Effector memory CD4-positive, alpha-beta T cell (primary cell): ENCODE data around the gene CCDC28B.

ENCODE experiments used
- DNase-seq, 3 donors: peaks; one replicate each; pipeline ENCODE4 v3.0.0-alpha.2; 2020
- H3K27ac ChIP-seq: 2 replicates; pipeline ENCODE4 v1.7.0; 2013; ENCODE audit warnings: mild to moderate bottlenecking, low read length, moderate library complexity; ENCODE audit not compliant: insufficient read depth, poor library complexity, severe bottlenecking
- H3K27me3 ChIP-seq: replicated peaks from 2 replicates; pipeline ENCODE4 v1.7.0; 2013; ENCODE audit warnings: mild to moderate bottlenecking, low read length; ENCODE audit not compliant: insufficient read depth, control insufficient read depth, poor library complexity, severe bottlenecking
- H3K36me3 ChIP-seq: 2 replicates; pipeline ENCODE4 v1.7.0; 2013; ENCODE audit warnings: mild to moderate bottlenecking, low read length, moderate library complexity; ENCODE audit not compliant: control insufficient read depth, insufficient read depth
- H3K4me1 ChIP-seq: 2 replicates; pipeline ENCODE4 v1.7.0; 2013; ENCODE audit warnings: low read length, mild to moderate bottlenecking; ENCODE audit not compliant: control insufficient read depth, insufficient read depth, poor library complexity, severe bottlenecking
- H3K4me3 ChIP-seq: 2 replicates; pipeline ENCODE4 v1.7.0; 2013; ENCODE audit warnings: low read length, low read depth, mild to moderate bottlenecking; ENCODE audit not compliant: insufficient read depth, poor library complexity, severe bottlenecking
- H3K9me3 ChIP-seq: 2 replicates; pipeline ENCODE4 v1.7.0; 2013; ENCODE audit warnings: mild to moderate bottlenecking, low read length, moderate library complexity; ENCODE audit not compliant: control insufficient read depth

The CCDC28B gene

GRCh38 chr1:32192220-32192948 is 8.0 kb upstream of the CCDC28B start:
- H3K4me1 ChIP-seq, result peaks cover 23% of the 10 kb centered on the region
- DNase-seq, result no peak

GRCh38 chr1:32194984-32195383 is 5.4 kb upstream of the CCDC28B start:
- Histone ChIP-seq H3K9me3 (no peaks in the 10 kb centered on the region), H3K4me1 (peaks cover 30% of the 10 kb centered on the region), H3K36me3 (peaks cover 63% of the 10 kb centered on the region), H3K27me3 (no peaks in the 10 kb centered on the region), H3K4me3 (no peak overlapping the region), H3K27ac (no peak overlapping the region)
- no peak for DNase-seq

More at GRCh38 chr1:32192220-32192948, 8.0 kb upstream of the CCDC28B start:
- peaks cover 89% of the 10 kb centered on the region for H3K36me3 ChIP-seq
- no peak overlapping the region for H3K4me3 ChIP-seq
- H3K27ac ChIP-seq, result no peak overlapping the region
- H3K27me3 ChIP-seq, result no peaks in the 10 kb centered on the region
- no peaks in the 10 kb centered on the region for H3K9me3 ChIP-seq

GRCh38 chr1:32195531-32195930 is 4.9 kb upstream of the CCDC28B start:
- Histone ChIP-seq H3K27ac (no peak overlapping the region), H3K4me1 (peaks cover 32% of the 10 kb centered on the region), H3K9me3 (no peaks in the 10 kb centered on the region), H3K36me3 (peaks cover 58% of the 10 kb centered on the region), H3K27me3 (no peaks in the 10 kb centered on the region), H3K4me3 (no peak overlapping the region)
- DNase-seq, result no peak

- H3K4me1 ChIP-seq, result peaks cover 32% of the 10 kb centered on the region
- DNase-seq, result peak in 1 of 3 donors; percentile 12
- H3K9me3 ChIP-seq, result no peaks in the 10 kb centered on the region
- no peaks in the 10 kb centered on the region for H3K27me3 ChIP-seq
- peaks cover 51% of the 10 kb centered on the region for H3K36me3 ChIP-seq
- H3K27ac ChIP-seq, result no peak overlapping the region
- H3K4me3 ChIP-seq, result peak overlapping the region; percentile 11
These were observed 4.2 kb upstream of the CCDC28B start for GRCh38 chr1:32195972-32196823.

- DNase-seq, result no peak
- peaks cover 42% of the 10 kb centered on the region for H3K36me3 ChIP-seq
- no peak overlapping the region for H3K4me3 ChIP-seq
- H3K4me1 ChIP-seq, result peaks cover 40% of the 10 kb centered on the region
- H3K9me3 ChIP-seq, result no peaks in the 10 kb centered on the region
- H3K27me3 ChIP-seq, result no peaks in the 10 kb centered on the region
- H3K27ac ChIP-seq, result no peak overlapping the region
These were observed 3.3 kb upstream of the CCDC28B start for GRCh38 chr1:32197074-32197473.

GRCh38 chr1:32197837-32198236 is 2.6 kb upstream of the CCDC28B start:
- H3K27ac ChIP-seq, result no peak overlapping the region
- DNase-seq, result no peak
- H3K27me3 ChIP-seq, result no peaks in the 10 kb centered on the region
- H3K4me3 ChIP-seq, result no peak overlapping the region
- peaks cover 42% of the 10 kb centered on the region for H3K4me1 ChIP-seq
- H3K9me3 ChIP-seq, result no peaks in the 10 kb centered on the region
- H3K36me3 ChIP-seq, result peaks cover 35% of the 10 kb centered on the region

GRCh38 chr1:32198237-32199042 is 2.0 kb upstream of the CCDC28B start:
- Histone ChIP-seq H3K27me3 (no peaks in the 10 kb centered on the region), H3K4me1 (peaks cover 42% of the 10 kb centered on the region), H3K27ac (no peak overlapping the region), H3K36me3 (peaks cover 29% of the 10 kb centered on the region), H3K4me3 (no peak overlapping the region), H3K9me3 (no peaks in the 10 kb centered on the region)
- DNase-seq, result no peak

GRCh38 chr1:32199043-32199716 is 1.2 kb upstream of the CCDC28B start:
- H3K27ac ChIP-seq, result peak overlapping the region; percentile 93
- H3K4me1 ChIP-seq, result peaks cover 42% of the 10 kb centered on the region
- no peaks in the 10 kb centered on the region for H3K9me3 ChIP-seq
- DNase-seq, result no peak
- peaks cover 21% of the 10 kb centered on the region for H3K36me3 ChIP-seq
- H3K27me3 ChIP-seq, result no peaks in the 10 kb centered on the region
- no peak overlapping the region for H3K4me3 ChIP-seq

GRCh38 chr1:32199717-32200072 is 700 bp upstream of the CCDC28B start:
- Histone ChIP-seq H3K27me3 (no peaks in the 10 kb centered on the region), H3K27ac (peak overlapping the region; percentile 93), H3K4me1 (peaks cover 42% of the 10 kb centered on the region), H3K36me3 (peaks cover 16% of the 10 kb centered on the region), H3K4me3 (peak overlapping the region; percentile 67), H3K9me3 (no peaks in the 10 kb centered on the region)
- DNase-seq, result no peak
